Activated T-cell treated with anti-CD3 and anti-CD28 coated beads for 4 hours (primary cell): Measurements from ENCODE around the gene SLC30A3.

Source experiments
- DNase-seq: peaks from one replicate; pipeline ENCODE4 v3.0.0-alpha.2; 2020

The SLC30A3 gene

GRCh38 chr2:27255660-27256059, 7.2 kb downstream of the SLC30A3 start:
- DNase-seq = no peak

DNA sequence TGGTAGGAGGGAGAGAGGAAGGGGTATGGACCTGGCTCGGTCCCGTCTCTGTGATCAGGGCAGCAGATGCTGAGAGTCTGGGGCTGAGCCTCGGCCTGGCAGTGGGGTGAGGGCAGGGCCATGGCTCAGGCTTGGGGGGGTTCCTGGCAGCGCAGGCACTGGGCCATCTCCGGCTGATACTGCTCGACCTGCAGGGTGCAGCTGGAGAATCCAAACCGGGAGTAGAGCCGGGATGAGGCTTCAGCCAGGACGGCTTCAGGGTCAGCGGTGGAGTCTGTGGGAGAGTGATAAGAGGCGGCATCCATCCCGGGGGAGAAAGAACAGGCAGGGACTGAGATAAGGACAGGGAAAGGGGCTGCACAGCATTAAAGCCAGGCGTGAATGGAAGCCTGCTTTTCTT, 7.7 kb downstream of the SLC30A3 start:
- DNase-seq = no peak

DNA sequence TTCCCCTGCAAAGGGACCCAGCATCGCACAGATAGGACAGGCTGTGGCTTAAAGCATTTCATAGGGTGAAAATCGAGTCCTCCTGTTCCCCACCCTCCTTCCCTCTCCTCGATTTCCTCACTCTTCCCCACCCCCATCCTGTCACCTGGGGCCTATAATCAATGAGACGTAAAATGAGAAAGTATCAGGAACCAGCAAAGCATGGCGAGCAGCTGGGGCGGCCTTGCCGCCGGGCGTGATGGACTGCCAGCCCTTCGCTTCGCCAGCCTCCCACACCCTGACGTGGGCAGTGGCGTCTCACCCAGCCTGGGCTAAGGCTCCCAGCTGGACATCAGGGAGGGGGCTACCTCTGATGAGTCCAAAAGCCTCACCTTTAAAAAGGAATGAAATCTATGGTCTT, 11.1 kb downstream of the SLC30A3 start:
- no peak for DNase-seq

DNA sequence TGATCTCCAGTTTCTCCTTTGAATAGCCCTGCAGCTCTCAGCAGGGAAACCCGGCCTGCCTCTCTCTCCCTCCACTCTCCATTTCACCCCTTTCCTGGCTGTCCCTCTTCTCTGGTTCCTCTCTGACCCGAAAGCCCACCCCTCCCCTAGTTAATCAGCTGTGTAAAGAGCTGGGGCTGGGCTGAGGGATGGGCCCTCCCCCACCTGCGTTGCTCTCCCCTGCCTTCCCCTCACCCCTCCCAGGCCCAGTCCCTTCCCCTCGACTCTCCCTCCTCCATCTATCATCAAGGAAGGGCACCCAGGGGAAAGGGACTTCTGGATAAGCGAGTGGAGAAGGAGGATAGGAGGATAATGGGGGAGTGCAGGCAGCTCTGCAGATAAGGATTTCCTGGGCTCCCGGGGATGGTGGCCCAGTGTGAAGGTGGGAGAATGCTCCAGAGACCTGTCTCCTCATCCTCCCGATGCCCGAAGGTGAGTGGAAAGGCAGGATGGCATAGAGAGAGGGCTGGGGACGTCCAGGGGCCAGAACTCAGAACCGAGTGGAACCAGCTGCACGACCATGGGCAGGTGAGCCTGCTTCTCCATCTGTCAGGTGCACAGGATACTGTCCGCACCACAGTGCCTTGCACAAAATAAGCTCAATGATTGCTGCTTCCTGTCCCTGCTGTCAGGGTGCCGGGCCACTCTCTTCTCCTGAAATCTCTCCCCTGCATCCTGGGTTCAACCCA, 12.0 kb downstream of the SLC30A3 start:
- no peak for DNase-seq

DNA sequence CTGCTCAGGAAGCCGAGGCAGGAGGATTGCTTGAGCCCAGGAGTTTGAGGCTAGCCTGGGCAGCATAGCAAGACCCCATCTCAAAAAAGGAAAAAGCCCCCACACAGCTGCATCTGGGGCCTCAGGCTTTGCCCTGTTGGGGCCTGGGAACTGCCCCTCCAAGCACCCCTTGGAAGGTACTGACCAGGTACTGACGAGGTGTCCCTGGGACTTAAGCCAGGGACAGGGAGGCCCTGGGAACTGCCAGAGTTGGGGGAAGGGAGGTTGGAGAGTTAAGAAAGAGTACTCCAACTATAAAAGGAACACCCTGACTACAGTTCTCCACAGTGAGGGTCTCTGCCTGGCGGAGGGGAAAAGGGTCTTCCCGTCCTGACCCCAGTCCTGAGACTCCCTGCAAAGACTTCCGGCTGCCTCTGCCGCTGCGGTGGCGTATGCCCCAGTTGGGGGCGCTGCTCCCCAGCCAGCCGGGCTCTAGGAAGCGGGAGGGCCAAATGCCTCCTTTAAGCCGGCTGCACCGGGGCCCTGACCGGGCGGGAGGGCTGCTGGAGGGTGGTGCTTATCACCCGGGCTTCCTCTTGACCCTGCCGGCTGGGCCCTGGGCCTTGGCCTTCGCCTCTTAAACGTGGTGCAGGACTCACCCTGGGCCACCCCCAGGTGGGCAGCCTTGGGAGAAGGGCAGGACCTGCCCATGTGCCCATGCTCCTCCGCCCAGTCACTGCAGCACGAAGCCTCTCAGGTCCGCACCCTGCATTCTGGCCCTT, 12.8 kb downstream of the SLC30A3 start:
- DNase-seq = no peak

- DNase-seq = no peak
Observed at GRCh38 chr2:27249159-27249890, 13.5 kb downstream of the SLC30A3 start.

GRCh38 chr2:27247893-27248292, 15.0 kb downstream of the SLC30A3 start:
- DNase-seq = no peak

GRCh38 chr2:27245626-27246025, 17.2 kb downstream of the SLC30A3 start:
- DNase-seq = no peak

DNA sequence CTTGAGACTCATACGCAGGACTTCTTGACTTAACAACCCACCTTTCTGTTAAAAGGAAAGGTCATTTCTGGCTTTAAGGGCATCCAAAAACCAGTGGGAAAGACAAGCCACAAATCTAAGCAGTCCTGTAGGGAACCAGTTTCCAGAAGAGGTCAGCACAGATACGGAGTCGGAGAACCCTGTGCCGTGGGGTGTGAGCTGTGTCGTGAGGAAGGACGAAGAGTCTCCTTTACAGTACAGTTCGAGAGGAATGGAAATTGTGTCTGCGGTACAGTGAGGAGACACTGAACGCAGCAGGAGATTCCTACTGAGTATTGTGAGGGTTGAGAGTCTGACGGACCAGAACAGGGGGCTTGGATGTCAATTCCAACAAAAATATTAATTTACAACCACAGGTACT, 17.7 kb downstream of the SLC30A3 start:
- DNase-seq = no peak

GRCh38 chr2:27243391-27244130, 19.3 kb downstream of the SLC30A3 start:
- no peak for DNase-seq

GRCh38 chr2:27242614-27242951, 20.3 kb downstream of the SLC30A3 start:
- no peak for DNase-seq

DNA sequence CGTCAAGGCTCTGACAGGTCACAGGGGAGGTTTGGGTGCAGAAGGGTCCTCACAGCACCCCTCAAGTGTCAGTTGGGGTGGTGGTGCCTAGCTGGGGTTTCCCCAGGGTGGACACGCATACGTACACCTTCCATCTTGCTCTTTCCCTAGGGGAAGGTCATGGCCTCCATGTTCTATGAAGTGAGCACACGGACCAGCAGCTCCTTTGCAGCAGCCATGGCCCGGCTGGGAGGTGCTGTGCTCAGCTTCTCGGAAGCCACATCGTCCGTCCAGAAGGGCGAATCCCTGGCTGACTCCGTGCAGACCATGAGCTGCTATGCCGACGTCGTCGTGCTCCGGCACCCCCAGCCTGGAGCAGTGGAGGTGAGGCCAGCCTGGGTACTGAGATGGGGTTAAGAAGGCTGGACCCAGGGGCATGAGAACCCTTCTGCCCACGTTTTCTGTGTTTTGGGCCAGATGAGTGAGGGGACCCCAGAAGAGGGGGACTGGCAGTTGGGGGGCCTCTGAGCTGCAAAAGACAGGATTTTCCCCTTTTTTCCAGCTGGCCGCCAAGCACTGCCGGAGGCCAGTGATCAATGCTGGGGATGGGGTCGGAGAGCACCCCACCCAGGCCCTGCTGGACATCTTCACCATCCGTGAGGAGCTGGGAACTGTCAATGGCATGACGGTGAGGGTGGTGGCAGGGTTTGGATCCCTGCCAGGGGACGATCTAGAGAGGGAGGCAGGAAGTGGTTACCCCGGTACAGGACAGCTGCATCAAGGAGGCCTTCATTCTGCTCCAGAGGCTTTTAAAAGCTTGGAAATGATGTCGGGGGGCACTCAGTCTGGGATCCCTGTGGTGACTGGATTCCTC, 20.9 kb downstream of the SLC30A3 start:
- no peak for DNase-seq

- DNase-seq = no peak
Observed at GRCh38 chr2:27240406-27240805, 22.4 kb downstream of the SLC30A3 start.

DNA sequence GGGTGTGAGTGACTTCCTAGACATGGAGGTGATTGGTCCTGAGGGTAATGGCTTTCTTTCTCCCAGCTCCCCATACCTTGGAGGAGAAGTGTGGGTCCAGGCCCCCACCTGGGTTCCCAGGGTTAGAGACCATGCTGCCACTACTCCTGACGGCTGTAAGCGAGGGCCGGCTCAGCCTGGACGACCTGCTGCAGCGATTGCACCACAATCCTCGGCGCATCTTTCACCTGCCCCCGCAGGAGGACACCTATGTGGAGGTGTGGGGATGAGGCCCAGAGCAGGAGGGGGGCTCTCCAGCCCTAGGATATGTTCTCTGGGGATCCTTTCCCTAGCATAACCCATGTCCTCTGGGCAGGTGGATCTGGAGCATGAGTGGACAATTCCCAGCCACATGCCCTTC, 23.9 kb downstream of the SLC30A3 start:
- DNase-seq = no peak

- DNase-seq = no peak
Observed at GRCh38 chr2:27237341-27237945, 25.4 kb downstream of the SLC30A3 start.

DNA sequence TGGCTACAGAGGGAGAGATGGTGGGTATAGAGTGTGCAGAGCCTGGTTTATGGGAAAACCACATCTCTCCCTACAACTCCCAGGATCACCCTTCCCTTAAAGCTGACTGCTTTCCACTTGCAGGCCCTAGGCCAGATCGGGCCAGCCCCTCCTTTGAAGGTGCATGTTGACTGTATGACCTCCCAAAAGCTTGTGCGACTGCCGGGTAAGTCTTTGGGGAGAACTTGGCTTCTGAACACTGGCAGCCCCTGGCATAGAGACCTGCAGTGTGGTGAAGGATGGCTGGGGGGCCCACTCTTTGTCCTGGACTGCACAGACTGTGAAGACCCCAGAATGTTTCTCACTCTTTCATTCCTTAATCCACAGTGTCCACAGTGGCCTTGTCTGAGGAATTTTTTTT, 26.2 kb downstream of the SLC30A3 start:
- DNase-seq = no peak

GRCh38 chr2:27236136-27236535, 26.7 kb downstream of the SLC30A3 start:
- DNase-seq = no peak

GRCh38 chr2:27233341-27233740, 29.5 kb downstream of the SLC30A3 start:
- DNase-seq = no peak

GRCh38 chr2:27231921-27232320, 30.9 kb downstream of the SLC30A3 start:
- no peak for DNase-seq

GRCh38 chr2:27227501-27227900, 35.3 kb downstream of the SLC30A3 start:
- DNase-seq = no peak

- DNase-seq = no peak
Observed at GRCh38 chr2:27225526-27225925, 37.3 kb downstream of the SLC30A3 start.

- no peak for DNase-seq
Observed at GRCh38 chr2:27223416-27223815, 39.4 kb downstream of the SLC30A3 start.
